HG03064 (cell line): ENCODE data around the gene MS4A15.
"Not testable (repeated sequence)": the region's sequence is repeated elsewhere in the genome, so short reads cannot be mapped to it uniquely, and the experiment has no call there.

Source experiments
- ATAC-seq: cut with Tn5 transposase; IDR thresholded peaks from one replicate; pipeline ENCODE4 v1.9.1; 2021; ENCODE audit warnings: low read depth; ENCODE audit not compliant: unreplicated experiment

Gene MS4A15

GRCh38 chr11:60756307-60757032 is at the start of gene MS4A15:
Gene MS4A15 (plus strand): TSS chr11:60756867. CDS start chr11:60763734, 6,867 bp downstream.
- no peak for ATAC-seq

GRCh38 chr11:60706931-60707330 is 49.7 kb upstream of the MS4A15 start:
- ATAC-seq = no peak

GRCh38 chr11:60710482-60710881 is 46.2 kb upstream of the MS4A15 start:
- no peak for ATAC-seq

GRCh38 chr11:60711276-60711675 is 45.4 kb upstream of the MS4A15 start:
- no peak for ATAC-seq

- ATAC-seq = not testable (repeated sequence)
These were observed 43.2 kb upstream of the MS4A15 start for GRCh38 chr11:60713423-60713822.

GRCh38 chr11:60717956-60718355 is 38.7 kb upstream of the MS4A15 start:
- no peak for ATAC-seq

GRCh38 chr11:60718524-60719316 is 37.9 kb upstream of the MS4A15 start:
- no peak for ATAC-seq

- ATAC-seq = no peak
These were observed 37.3 kb upstream of the MS4A15 start for GRCh38 chr11:60719391-60719790.

- no peak for ATAC-seq
These were observed 36.2 kb upstream of the MS4A15 start for GRCh38 chr11:60720460-60720859.

GRCh38 chr11:60724420-60724819 is 32.2 kb upstream of the MS4A15 start, which contains the start of gene MS4A18:
Gene MS4A18 (plus strand): TSS chr11:60724720.
- ATAC-seq = no peak

- ATAC-seq = no peak
These were observed 31.1 kb upstream of the MS4A15 start for GRCh38 chr11:60725592-60725991.

GRCh38 chr11:60731586-60731985 is 25.1 kb upstream of the MS4A15 start:
- ATAC-seq = no peak

- no peak for ATAC-seq
These were observed 22.4 kb upstream of the MS4A15 start for GRCh38 chr11:60734279-60734678.

GRCh38 chr11:60739114-60739513 is 17.6 kb upstream of the MS4A15 start:
- ATAC-seq = no peak

- no peak for ATAC-seq
These were observed 16.1 kb upstream of the MS4A15 start for GRCh38 chr11:60740573-60740972.

- ATAC-seq = no peak
These were observed 15.2 kb upstream of the MS4A15 start for GRCh38 chr11:60741421-60741820.

- ATAC-seq = no peak
These were observed 13.6 kb upstream of the MS4A15 start for GRCh38 chr11:60743058-60743457.

GRCh38 chr11:60744114-60744513 is 12.6 kb upstream of the MS4A15 start:
- no peak for ATAC-seq

- no peak for ATAC-seq
These were observed 9.3 kb upstream of the MS4A15 start for GRCh38 chr11:60747359-60747873.

GRCh38 chr11:60748225-60748624 is 8.4 kb upstream of the MS4A15 start:
- ATAC-seq = no peak

- no peak for ATAC-seq
These were observed 7.8 kb upstream of the MS4A15 start for GRCh38 chr11:60748821-60749220.

- no peak for ATAC-seq
These were observed 5.8 kb upstream of the MS4A15 start for GRCh38 chr11:60750911-60751310.
